HEK293 (cell line): Measurements from ENCODE around the gene GABBR2.

Source experiments
- CTCF ChIP-seq: fragments of 450-650 bp; formaldehyde crosslinking; IDR thresholded peaks from 2 replicates; pipeline ENCODE4 v1.5.1; 2016; ENCODE audit warnings: missing biosample characterization, missing genetic modification characterization
- GLI4 ChIP-seq: fragments of 450-650 bp; formaldehyde crosslinking; IDR thresholded peaks from 2 replicates; pipeline ENCODE4 v1.5.1; 2016; ENCODE audit warnings: missing biosample characterization, missing genetic modification characterization
- SALL2 ChIP-seq: fragments of 450-650 bp; formaldehyde crosslinking; IDR thresholded peaks from 2 replicates; pipeline ENCODE4 v1.5.0; 2017; ENCODE audit warnings: missing biosample characterization, mild to moderate bottlenecking, missing genetic modification characterization, borderline replicate concordance
- TCF7L2 ChIP-seq: IDR thresholded peaks from 2 replicates; pipeline ENCODE4 v1.6.1; 2011; ENCODE audit warnings: low read depth, mild to moderate bottlenecking, inconsistent platforms, low read length, moderate library complexity, borderline replicate concordance
- ZBTB21 ChIP-seq: fragments of 450-650 bp; formaldehyde crosslinking; IDR thresholded peaks from 2 replicates; pipeline ENCODE4 v1.5.1; 2017; ENCODE audit warnings: missing biosample characterization, missing genetic modification characterization
- ZNF335 ChIP-seq: fragments of 450-650 bp; formaldehyde crosslinking; conservative IDR thresholded peaks from 2 replicates; pipeline ENCODE4 v1.5.1; 2016; ENCODE audit warnings: missing biosample characterization, missing genetic modification characterization
- ZNF629 ChIP-seq: fragments of 450-650 bp; formaldehyde crosslinking; IDR thresholded peaks from 2 replicates; pipeline ENCODE4 v1.5.1; 2017; ENCODE audit warnings: missing biosample characterization, missing genetic modification characterization
- ZNF791 ChIP-seq: fragments of 450-650 bp; formaldehyde crosslinking; IDR thresholded peaks from 2 replicates; pipeline ENCODE4 v1.5.1; 2016; ENCODE audit warnings: missing biosample characterization, missing genetic modification characterization

GRCh38 chr9:98328141-98328540 lies 380.6 kb downstream of the GABBR2 start:
- no peak for TF ChIP-seq ZBTB21 (tag by site-specific recombination)
- no peak for TF ChIP-seq CTCF
- TF ChIP-seq SALL2 (tag by site-specific recombination) = no peak
- no peak for TF ChIP-seq TCF7L2
- no peak for TF ChIP-seq ZNF791 (tag by site-specific recombination)
- no peak for TF ChIP-seq ZNF629
- no peak for TF ChIP-seq ZNF335 (tag by site-specific recombination)
- TF ChIP-seq GLI4 (tag by site-specific recombination) = no peak
